NCI-H345 treated with DMSO at 0.1 percent for 48 hours (cell line): ENCODE measurements around the gene PLA1A.
A peak's percentile ranks its signal among the peaks of the same experiment; 100 is the strongest.
"Not testable (repeated sequence)": the region's sequence is repeated elsewhere in the genome, so short reads cannot be mapped to it uniquely, and the experiment has no call there.

Experiments
- DNase-seq: peaks from one replicate; lab custom pipeline; 2025; ENCODE audit not compliant: unreplicated experiment; lab: John Stamatoyannopoulos, UW

The PLA1A gene

GRCh38 chr3:119660474-119661440 is 63.1 kb downstream of the PLA1A start, which contains the start of gene POPDC2:
Gene POPDC2, minus strand, starts transcription at chr3:119660589. Its CDS starts 166 bp downstream, at chr3:119660423.
- no peak for DNase-seq

DNA sequence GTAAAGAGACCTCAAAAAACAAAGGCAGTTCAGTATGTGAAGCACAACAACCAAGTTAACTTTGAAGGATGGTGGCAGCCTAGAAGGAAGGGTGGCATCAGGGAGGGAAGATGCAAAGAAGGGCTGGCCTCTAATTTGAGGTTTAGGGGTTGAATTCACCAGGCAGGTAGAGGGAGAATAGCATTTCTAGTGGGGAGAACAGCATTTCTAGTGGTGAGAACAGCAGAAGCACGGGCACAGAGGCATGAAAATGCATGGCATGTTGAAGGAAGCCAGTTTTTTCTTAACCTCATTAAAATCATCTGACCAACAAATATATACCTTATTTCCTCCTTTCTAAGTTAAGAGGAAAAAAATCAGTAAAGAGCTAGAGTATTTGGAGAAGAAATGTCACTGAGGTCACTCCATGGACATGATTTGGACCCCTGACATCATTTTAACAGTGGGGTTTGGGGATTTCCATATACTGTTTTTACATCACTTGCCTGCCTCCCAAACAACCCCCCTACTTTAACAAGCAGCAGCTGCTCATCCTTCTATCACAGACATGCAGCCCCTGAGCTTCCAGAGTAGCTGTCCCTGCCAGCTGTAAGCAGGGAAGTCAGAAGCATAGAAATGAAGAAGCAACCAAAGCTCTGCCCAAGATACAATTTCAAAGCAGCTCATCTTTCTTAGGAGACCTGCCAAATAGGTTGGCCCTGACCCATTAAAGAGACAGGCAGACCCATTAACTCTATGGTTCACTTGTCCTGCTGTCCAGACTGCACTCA is 65.1 kb downstream of the PLA1A start:
- no peak for DNase-seq

DNA sequence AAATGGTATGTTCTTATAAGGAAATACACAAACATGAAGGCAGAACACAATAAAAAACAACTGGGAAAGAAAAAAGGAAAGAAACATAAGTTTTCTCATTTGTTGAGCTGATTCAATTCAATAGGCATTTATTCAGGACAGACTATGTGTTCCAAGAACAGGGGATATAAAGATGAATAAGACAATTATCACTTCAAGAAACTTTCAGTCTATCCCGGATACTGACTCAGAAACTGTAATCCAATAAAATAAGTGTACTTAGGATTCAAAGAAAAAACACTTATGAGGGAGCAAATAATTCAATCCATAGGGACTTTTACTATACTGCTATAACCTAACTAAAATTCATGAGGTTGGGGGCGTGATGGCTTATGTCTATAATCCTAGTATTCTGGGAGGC is 66.2 kb downstream of the PLA1A start:
- DNase-seq, result no peak

DNA sequence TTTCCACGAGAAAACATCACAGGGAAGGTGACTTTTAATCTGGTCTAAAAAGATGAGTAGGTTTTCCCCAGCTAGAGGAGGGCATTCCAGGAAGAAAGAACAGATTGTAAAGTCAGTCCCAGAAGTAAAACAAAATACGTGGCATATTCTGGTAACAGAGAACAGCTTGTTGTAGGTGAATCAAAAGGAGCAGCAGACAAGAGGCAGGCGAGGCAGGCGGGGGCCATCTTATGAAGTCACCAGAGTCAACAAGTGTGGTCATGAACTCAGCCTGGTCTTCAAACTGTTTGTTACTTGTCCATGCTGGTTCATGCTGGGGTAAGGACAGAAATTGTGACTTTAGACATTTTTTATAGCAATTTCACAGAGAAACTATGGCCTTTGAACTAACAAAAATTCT is 66.7 kb downstream of the PLA1A start:
- DNase-seq, result no peak

- no peak for DNase-seq
Observed at GRCh38 chr3:119664850-119665379, 67.2 kb downstream of the PLA1A start.

GRCh38 chr3:119665954-119666559 is 68.4 kb downstream of the PLA1A start:
- DNase-seq, result no peak

DNA sequence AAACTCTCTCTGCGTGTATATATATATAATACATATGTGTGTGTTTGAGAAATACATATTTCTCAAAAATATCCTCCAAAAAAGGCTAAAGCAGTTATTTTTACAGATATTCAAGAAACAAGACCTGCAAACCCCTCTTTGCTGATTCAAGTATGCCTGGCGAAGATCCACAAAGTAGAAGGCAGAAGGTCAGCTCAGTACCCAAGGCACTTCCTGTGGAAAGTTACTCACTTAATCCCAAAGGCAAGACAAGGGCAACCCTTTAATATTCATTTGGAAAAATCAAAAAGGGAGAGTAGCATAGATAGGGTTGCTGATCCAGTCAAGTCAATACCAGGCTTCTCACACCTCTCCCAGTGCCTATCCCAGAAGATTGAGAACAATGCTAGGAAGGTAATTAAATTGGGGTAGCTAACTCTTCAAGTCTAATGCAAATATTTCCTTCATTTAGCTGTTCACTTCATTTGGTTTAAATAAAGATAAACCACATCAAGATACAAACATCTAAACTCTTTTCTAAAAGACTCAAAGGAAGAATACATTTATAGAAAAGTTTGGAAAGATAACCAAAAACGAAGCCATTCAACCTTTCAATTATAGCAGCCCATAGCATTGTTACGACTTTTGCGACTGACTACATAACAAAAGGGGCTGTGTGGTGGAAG is 72.4 kb downstream of the PLA1A start:
- DNase-seq, result no peak

GRCh38 chr3:119672776-119673175 is 75.1 kb downstream of the PLA1A start:
- no peak for DNase-seq

- no peak for DNase-seq
Observed at GRCh38 chr3:119673875-119674274, 76.2 kb downstream of the PLA1A start.

GRCh38 chr3:119675188-119675874 is 77.6 kb downstream of the PLA1A start:
- DNase-seq, result no peak

DNA sequence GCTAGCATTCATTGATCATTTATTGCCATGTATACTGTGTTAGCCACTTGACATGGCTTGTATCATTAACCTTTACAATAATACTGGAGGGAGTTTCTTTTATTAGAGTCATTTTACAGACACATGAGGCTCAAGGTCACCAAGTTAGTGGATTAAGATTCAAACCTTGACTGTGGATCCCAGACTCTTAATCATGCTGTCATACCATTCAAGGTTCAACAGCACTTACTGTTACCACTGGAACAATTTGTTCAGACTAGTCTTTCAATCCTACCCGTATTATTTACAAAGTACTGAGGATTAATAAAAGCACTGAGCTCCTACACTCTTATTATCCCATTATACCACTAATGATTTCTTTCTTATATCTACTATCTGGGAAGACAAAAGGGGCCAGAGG is 78.3 kb downstream of the PLA1A start:
- DNase-seq, result no peak

DNA sequence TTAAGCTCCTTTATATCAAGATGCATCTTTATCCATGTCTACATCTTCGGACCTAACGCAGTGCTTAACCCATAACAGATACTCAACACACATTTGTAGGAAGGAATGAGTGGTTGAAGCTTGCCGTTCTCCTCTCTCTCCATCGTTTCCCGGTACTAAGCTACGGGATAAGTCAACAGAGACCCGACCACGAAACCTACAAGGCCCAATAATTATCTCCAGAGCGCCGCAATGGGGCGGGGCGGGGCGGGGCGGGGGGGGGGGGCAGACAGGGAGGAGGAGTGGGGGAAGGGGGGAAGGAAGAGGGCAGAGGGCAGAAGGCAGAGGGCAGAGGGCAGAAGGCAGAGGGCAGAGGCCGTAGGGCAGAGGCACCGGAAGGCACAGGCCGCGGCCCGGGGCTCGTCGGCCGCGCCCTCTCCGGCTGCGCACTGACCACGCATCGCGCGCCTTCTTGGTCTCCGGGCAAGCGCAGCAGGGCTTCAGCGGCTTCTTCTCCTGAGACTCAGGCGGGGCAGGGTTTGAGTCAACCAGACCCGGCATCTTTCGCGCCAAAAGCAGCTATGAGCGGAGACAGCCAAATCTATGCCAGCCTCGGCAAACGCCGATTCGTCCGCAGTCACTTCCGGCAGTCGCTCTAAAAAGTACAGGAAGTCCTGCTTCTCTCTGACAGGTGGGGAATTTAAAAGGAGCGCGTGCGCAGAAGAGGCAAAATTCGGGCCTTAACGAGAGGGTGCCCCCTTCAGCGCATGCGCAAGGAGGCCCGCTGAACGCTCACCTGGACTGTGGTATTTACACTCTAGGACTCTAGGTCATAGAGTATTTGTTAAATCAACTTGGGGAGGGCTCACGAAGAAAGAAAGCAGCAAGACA is 79.3 kb downstream of the PLA1A start, which contains the start of gene COX17:
TSS of gene COX17 (minus strand) at position 636 of the 870 bp plus-strand sequence. CDS start at position 540, 96 bp downstream.
- DNase-seq, result peak; percentile 77

DNA sequence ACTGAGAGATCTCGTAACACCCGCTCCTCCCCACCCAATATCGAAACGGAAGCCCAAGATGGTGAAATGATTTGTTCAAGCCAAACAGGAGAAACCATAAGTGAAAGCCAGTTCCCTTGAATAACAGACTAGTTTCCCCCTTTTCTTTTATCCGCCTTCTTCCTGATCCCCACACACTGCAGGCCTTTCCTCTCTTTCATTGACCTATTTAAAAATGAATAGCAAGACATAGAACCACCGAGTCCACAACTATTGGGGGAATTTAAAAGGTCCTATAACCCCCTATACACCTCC is 79.9 kb downstream of the PLA1A start:
- no peak for DNase-seq

GRCh38 chr3:119678209-119678608 is 80.5 kb downstream of the PLA1A start:
- not testable (repeated sequence) for DNase-seq
